HG02885 (cell line): ENCODE measurements around the gene TIMM17A.

Experiments
- ATAC-seq: cut with Tn5 transposase; IDR thresholded peaks from one replicate; pipeline ENCODE4 v1.9.1; 2021; ENCODE audit warnings: mild to moderate bottlenecking; ENCODE audit not compliant: unreplicated experiment, poor library complexity

TIMM17A gene

DNA sequence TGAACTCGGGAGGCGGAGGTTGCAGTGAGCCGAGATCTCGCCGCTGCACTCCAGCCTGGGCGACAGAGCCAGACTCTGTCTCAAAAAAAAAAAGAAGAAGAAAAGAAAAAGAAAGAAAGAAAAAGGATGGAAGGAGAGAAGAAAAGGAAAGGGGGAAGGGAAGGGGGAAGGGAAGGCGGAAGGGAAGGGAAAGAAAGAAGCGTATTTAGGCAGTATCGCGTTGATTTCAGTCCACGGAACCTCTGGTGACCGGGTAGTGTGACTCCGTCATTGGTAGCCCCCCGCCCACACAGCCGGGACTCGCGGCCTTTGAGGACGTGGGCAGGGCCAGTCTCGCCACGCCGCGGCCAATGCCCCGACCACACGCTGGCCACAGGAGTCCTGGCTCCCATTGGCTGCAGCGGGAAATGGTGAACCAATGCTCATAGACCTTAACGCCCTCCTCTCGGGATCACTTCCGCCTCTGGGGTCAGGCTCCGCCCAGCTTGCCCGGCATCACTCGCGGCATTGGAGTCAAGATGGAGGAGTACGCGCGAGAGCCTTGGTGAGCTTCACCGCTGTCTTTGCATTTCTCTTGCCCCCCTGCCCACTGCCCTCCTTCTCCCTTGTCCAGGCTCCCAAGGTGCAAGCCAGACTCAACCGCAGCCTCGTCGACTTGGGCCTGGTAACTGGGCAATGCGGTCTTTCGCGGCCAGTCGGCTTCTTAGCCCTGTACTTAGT lies at the start of gene TIMM17A:
TSS of gene TIMM17A (plus strand) at position 495 of the 720 bp plus-strand sequence. CDS start at position 519, 24 bp downstream.
- peak; percentile 100 for ATAC-seq

DNA sequence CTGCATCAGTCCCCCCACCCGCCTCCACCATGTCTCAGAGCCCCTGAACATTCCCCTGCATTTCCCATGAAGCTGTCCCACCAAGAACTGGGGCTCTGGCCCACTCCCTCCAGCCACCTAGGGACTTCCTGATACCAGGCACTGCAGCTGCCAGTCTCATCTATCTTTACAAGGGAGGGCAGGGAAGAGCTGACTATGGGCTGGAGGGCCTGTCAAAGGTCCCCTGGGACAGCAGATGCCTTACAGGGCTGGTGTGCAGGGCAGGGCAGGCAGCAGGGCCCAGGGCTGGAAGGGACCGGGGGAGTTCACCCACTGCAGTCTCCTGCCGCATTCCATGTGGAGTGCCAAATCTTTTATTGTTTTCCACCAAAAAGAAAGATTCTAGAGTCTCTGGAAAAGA lies 49.0 kb upstream of the TIMM17A start:
- no peak for ATAC-seq

DNA sequence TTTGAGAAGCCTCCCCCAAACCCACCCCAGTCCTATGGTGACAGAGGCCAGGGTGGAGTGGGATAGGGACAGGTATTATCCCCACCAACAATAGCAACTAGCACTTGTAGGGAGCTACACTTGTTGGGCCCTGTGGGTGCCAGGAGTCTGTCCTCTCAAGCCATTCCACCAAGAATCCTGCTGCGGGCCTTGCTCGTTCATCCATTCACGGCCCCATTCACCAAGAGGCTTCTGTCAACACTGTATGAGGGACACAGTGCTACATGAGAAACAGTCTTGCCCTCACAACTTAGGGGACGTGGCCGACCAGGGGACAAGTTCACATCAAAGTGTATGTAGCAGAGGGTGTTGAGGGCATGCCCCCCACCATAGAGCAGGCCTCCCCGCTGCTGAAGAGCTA lies 47.7 kb upstream of the TIMM17A start:
- no peak for ATAC-seq

DNA sequence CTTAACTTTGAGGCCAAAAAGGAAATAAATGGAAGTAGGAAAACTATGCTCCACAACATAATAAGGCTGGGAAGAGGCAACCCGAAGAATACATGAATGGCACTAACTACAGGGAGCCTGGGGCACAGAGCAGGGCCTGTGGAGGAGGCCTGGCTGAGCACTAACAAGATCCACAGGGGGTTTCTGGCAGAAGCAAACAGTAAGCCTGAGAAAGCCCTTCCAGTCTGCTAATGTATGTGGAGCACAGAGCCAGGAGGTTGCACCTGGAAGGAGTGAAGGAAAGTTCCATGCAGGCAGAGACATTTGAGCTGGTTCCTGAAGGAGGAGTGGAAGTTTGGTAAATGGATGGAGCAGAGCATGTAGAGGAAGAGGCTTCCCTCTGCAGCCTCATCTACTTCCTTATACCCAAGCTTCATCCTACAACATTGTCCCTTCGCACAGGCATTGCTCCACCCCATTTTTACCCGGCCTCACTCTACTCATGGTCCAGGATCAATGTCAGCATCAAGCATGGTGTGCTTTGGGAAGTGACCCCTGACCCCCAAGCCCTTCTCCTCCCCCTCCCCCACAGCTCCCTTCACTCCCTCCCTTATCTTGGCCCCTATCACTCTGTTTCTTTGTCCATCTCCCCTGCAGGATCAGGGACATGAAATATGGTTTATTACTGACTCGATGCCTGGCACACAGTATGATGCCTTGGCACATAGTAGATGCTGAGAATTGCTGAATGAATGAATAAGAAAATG lies 43.3 kb upstream of the TIMM17A start:
- ATAC-seq, result no peak

DNA sequence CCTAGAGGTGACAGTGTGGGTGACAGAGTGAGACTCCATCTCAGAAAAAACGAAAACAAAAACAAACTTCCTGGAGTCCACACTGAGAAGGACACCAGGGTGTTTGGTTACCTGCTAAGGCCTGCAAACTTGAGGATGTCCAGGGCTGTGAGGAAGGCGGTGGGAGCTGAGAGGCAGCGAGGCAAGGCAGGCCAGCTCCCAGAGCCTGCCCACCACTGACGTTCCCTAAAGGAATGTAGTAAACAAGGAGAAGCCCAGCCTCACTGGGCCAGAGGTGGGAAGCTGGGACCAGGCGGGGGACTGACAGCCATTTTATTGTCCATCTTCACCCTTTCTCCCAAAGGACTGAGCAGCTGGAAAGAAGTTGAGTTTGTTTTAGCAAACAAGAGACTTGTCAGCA lies 42.5 kb upstream of the TIMM17A start:
- no peak for ATAC-seq

DNA sequence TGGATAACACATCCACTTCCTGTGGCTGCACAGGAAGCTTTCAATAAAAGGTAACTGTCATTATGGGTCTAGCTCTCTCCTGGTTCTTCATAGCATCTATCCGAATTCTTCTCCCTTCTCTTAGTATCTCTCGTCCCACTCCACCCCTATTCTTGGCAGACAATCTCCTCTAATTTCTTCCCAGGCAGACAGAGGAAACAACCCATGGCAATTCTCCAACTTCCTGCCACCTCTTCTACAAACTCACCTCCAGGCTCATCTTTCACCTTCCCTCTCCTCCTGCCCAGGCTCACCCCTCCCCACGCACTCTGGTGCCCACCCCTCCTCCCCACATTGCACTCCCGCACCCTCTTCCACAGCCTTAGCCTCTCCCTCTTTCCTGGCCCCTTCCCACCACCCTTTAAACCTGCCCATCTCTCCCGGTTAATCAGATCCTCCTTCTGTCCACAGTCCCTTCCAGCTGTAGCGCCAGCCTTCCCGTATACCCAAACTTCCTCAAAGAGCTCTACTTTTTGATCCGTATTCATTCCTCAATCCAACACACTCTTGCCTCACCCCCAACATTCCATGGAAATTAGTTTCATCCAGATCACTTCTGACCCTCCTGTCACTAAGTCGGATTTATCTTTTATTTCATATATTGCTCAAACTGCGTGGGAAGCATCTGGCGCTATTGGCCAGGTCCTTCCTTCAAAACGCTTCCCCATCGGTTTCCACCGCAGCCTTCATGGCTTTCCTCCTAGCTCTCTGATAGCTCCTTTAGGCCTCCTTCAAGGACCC lies 40.7 kb upstream of the TIMM17A start:
- no peak for ATAC-seq

DNA sequence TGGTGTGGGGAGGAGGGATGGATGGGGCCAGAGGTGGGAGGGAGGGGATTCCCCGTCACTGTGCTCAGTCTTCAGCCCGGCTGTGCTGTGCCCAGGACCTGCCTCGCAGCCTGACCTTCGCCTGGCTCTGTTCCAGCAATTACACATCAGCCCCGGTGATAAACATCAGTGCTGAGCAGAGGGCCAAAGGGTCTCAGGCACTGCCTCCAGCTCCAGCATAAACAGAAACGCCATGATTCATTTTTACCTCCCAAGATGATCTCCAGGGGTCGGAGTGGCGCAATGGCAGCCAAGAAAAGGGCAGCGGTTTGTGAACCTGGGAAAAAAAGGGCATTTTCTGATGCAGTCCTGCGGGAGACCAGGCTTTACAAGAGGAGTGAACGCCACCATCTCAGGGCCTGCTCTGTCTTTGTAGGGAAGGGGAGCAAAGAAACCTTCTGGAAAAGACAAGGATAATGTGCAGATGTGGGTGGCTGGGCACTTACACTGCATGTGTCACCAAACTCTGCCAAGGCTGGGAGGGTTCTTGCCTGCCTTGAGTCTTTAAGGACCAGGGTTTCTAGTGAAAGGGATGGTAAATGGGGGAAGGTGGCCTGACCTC lies 38.6 kb upstream of the TIMM17A start:
- ATAC-seq, result no peak

DNA sequence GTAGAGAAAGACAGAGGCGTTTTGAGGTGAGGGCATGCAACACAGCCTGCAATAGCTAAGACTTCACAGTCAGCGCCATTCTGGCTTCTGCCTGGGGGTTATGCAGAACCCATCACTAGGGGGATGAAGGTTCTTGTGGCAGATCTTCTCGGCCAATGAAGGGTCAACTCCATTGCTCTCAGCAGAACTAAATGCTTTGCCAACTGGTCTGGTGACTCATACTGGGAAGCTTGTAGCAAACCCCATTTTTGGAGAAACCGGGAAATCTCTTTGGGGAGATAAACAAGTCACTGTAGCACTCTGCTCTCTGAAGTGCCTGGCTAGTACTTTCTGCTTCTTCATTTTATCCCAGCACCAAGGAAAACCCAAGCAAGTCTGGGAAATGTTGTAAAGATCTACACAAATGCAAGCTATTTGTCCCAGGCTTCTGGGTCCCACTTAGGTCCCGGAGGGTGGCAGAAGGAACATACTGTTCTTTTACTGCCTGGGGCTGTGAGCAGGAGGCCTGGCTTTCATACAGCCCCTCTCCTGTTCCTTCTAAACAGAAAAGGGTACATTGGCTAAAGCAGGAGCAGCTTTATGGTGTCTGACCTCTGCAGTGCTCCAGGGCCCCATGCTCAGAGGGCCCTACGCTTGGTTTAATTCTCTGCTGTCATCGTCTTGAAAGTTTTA lies 37.8 kb upstream of the TIMM17A start:
- ATAC-seq, result no peak

DNA sequence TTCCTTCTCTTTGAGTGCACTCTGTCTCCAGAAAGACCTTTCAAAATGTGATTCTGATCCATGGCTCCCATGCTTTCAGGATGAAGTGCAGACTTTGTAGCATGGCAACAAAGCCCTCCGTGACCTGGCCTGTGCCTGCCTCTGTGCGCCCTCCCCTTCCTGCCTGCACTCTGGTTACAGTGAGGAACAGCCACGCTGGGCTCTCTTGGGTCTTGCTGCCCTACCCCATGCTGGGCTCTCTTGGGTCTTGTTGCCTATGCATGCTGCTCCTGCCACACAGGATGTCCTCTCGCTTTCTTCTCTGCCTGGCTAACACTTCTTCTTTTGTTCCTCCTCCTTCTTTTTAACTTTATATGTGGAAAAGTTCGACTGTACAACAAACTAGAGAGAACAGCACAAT lies 37.0 kb upstream of the TIMM17A start:
- ATAC-seq, result no peak

DNA sequence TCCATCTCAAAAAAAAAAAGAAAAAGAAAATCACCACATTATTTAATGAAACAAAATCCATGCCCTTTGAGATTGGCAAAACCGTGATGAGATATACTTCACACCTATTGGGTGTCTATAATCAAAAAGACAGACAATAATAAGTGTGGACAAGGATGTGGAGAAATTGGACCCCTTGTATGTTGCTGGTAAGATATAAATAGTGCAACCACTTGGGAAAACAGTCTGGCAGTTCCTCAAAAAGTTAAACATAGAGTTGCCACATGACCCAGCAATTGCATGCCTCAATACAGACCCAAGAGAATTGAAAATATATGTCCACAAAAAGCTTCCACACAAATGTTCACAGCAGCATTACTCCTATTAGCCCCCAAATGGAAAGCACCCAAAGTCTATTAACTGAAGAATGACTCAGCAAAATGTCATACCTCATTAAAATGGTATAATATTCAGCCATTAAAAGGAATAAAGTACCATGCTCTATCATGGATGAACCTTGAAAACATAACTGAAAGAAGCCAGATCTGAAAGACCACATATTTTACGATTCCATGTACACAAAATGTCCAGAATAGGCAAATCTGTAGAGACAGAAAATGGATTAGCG lies 33.2 kb upstream of the TIMM17A start:
- no peak for ATAC-seq

DNA sequence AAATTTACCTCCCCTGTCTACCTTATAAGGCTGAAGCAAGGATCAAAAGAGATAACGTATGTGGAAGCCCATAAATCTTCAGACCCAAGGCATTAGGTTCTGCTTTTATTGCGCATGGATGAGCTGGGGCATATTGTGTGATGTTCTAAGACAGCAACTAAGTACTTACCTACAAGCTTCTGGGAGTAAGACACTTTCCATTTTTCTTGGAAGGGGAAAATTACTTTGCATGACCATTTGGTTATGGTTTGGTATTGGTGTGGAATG lies 30.1 kb upstream of the TIMM17A start:
- no peak for ATAC-seq

DNA sequence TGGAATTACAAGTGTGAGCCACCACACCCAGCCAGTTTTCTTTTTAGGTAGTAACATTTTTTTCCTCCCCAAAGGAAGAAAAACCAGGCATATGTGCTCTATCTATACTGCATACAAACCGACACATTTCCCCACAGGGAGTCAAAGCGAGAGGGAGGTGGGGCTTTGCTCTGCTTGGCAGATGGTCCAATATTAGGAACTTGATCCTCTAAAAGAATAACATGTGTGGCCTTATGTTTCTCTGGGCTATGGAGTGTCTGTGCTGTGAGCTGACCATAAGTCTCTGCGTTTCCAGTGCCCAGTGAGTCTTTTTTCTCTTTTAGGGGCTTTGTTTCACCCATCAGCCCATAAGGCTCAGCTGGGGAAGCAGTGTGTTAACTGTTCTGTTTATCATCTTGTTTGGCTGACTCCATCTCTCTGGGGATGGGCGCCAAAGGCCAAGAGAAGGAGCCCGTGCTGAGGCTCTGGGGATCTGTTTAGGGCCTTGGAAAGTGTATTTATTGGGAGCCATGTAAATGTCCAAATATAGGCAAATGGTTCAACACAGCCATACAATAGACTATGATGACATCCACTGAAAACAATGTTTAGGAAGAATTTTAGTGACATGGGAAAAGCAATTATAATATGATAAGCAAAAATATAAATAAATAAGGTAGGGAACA lies 29.2 kb upstream of the TIMM17A start:
- no peak for ATAC-seq

DNA sequence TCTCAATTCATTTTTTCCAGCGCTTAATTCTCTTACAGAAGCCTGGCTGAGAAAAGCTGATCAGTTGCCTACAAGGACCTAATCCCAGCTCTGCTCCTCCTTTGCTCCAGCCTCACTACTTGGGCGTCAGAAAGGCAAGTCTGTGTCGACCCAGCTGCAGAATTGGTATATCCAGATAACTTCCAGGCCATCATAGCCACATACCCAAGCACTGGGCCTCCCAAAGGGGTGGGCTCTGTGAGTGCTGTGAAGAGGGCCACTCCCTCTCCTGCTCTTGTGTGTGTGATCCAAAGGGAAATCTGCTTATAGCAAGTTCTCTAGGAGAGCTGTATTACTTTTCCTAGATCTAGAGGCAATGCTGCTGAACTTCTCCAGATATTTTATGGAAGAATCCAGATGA lies 27.0 kb upstream of the TIMM17A start:
- no peak for ATAC-seq

DNA sequence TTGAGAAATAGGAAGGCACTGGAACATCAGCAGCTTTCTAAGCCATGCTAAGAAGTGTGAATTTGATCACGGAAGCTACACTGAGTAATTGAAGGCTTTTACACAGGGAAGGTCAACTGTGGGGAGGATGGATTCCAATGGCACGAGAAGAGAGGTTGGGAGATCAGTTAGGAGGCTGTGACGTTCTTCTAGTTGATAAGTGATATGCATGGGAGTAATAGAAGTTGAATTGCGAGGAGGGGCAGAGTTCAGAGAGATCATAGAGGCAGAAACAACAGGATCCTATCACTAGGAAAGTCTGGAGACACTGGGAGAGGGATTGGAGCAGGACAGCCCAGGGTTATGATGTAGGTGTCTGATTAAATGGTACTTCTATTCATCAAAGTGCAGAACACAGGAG lies 25.2 kb upstream of the TIMM17A start:
- no peak for ATAC-seq

DNA sequence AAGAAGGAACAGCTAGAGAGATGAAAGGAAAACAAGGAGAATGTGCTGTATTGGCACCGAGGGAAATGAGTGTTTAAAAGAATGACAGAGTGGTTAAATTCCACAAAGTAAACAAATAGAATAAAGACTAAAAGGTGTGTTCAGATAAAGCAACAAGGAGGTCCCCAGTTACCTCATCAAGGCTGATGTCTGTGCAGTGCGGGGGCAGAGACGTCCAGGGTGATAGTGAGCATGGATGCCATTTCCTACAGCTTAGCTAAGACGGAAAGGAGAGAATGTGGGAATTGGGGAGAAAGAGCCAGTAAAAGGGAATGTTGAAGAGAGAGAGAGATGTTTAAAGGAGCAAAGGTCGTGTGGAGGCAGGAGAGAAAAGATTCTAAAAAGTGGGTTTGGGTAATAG lies 24.5 kb upstream of the TIMM17A start:
- no peak for ATAC-seq

DNA sequence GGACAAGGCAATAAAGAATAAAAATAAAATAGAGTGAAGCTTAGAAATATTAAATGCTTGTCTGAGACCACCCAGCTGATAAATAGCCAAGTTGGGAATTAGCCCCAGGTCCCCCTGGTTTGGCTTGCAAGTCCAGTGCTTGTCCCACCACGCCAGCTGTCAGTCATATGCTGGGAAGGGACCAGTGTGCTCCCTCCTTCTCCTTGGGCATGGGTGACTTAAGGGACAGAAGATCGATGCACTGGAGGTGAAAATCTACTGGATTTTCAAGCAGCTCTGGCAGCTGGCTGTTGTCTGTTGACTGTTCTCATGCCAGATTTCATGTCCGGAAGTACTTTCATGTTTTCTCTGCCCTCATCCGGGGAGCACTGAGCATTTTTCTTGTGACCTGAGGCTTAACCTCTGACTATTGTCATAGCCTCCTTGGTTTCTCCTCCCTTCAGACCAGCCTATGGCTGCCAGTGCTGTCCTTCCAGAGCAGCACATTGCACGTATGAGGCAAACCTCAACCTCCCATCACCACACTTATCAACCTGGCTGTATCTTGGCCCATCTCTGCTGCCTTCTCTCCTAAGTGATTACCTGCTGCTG lies 21.4 kb upstream of the TIMM17A start:
- ATAC-seq, result no peak

DNA sequence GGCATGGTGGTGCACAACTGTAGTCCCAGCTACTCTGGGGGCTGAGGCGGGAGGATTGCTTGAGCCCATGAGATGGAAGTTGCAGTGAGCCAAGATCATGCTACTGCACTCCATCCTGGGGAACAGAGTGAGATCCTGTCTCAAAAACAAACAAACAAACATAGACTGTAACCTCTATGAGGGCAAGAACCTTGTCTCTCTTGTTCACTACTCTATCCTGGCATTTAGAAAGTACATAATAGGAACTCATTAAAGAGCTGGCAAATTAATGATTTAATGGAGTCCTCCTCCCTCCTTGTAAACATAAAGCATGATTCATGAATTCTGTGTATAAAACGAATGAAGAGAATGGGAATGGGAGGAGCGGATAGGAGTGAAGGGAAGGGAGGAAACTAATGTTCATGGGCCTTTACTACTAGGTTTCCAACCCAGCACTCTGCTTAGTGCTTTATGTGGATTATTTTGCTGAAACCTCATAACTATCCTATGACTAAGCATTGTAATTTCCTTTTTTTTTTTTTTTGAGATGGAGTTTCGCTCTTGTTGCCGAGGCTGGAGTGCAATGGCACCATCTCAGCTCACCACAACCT lies 17.6 kb upstream of the TIMM17A start:
- no peak for ATAC-seq

DNA sequence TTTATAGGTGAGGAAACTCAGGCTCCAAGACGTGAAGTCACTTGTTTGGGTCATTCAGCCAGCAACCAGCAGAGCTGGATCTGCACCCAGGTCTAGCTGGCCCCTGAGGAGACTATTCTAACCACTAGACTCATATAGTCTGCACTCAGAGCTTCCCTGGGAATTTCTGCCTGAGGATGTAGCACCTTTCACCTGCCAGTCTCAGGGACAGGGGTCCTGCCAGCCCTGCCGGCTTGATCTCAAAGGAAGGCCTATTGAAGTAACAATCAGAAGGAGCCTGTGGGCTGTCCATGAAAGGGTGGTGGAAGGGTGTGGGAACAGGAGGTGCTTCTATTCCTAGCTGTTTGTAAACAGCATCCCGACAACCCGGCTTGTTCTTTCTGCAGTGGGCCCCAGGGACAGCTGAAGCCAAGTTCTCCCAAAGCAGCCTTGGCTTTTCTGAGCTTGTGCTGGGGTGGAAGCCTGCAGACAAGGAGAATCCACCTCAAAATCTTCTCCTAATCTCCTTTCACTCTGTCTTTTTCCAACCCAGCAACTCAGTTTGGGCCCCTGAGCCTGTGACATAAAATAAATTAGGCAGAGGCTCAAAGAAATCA lies 16.8 kb upstream of the TIMM17A start:
- ATAC-seq, result no peak
